Stimulated activated CD8-positive, alpha-beta memory T cell treated with anti-CD3 and anti-CD28 coated beads, Interleukin-12 subunit alpha, Interleukin-12 subunit beta, amount 100 ng/mL, for 24 hours (primary cell): Measurements from ENCODE around the gene PGS1.

Experiments
- DNase-seq: peaks from one replicate; pipeline ENCODE4 v3.0.0-alpha.2; 2020; ENCODE audit errors: extremely low read depth

Gene PGS1

DNA sequence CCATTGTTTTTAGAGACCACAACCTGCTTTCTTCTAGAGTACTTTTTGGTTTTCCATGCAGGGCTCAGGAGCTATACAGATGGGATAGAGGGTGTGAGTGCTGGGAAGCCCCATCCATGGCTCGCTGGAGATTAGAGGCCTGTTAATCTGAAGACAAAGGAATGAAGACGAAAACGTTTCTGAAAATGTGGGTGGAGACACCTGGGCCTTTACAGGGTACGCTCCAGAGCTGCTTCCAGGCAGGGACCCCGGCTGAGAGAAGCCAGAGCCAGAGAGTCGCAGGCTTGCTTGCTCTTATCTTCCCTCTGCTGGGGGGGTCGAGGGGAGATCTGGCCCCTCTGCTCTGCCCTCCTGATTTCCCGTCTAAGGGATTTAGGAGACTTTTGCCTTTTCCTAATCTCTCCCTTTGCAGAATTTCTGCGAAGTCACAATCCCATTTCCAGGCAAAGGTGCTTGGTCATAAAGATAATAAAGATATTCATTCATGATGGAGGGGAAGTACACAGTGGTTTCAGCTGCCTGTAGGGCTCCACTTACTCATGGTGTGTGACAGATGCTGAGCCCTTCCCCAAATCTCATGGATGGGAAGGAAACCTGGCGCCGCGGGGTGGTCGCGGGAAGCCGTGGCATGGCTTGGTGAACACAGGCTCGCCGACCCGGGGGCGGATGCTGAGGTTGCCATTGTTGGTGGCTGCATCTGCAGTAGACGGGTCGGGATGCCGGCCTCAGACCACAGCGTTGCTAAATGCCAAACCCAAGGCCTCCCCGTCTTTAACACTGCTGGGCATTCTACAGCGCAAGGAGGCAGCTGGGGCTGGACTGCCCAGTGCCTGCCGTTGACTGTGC lies 13.8 kb upstream of the PGS1 start:
- DNase-seq: no peak

DNA sequence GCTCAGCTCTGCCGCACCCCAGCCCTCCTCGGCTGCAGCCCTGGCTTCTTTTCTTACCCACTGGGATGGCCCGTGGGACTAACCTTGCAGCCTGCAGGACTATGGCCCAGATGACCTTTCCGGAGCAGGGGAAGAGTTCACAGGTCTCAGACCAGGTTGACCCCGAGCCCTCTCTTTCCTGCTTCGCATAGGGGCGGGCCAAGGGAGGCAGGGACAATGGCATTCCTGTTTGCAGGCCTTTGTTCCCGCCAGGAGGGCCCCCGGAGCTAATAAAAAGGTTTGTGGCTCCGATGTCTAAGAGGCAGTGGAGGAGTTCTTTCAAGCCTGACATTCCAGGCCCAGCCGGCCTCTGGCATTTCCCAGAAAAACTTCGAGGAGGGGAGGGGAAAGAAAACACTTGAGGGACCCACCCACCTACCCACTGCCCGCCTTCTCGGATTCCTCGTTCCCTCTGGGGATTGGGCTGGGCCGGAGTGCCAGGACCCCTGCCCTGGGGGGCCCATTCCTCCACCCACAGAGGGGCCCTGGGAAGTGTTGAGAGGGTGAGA lies 12.8 kb upstream of the PGS1 start:
- no peak for DNase-seq

DNA sequence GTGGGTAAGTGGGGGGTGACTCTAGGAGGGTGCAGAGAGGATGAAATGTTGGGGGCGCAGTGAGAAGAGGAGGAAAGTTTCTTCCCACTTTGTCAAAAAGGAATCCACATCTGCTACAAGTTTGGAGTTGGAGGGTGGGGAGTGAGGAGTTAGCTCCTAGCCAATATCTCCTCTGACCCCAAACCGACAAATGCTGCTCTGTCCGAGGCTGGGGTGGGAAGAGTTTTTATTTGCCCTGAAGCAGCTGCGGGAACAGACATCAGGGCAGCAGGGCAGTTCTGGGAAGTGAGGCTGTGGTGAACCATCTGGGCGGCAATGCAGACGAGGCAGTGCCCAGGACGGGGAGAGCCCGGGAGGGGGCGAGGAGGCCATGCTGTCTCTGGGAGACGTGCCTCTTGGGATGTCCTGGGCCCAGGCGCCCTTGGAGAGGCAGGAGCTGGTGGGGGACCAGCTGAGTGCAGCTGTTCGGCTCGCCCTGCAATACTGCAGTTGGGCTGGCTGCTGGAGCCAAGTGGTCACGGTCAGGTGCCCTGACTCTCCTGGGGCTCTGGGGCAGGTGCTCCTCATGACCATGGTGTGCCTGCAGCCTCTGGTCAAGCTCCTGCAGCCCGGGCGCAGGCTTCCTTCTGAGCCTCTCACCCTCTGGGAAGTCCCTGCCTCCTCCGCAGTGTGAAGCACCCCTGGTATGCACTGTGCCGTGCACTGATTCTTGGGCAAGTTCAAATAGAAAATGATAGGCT lies 12.2 kb upstream of the PGS1 start:
- DNase-seq: no peak

DNA sequence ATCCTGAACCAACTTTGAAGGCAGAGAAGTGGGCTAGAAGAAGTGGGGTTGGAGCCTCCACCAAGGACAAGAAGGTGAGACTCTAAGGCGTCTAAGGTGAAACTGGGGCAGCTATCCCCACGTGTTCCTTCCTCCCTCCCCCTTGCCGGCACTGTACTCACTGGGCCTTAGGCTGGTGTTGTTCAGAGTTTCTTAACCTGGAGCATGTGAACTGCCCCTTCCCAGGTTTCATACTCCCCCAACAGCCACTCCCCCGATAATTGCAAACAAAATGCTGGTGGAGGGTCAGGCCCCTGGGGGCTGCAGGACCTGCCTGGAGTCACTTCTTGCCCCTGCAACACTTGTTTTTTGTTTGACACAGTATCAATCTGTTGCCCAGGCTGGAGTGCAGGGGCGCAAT lies 11.3 kb upstream of the PGS1 start:
- no peak for DNase-seq

DNA sequence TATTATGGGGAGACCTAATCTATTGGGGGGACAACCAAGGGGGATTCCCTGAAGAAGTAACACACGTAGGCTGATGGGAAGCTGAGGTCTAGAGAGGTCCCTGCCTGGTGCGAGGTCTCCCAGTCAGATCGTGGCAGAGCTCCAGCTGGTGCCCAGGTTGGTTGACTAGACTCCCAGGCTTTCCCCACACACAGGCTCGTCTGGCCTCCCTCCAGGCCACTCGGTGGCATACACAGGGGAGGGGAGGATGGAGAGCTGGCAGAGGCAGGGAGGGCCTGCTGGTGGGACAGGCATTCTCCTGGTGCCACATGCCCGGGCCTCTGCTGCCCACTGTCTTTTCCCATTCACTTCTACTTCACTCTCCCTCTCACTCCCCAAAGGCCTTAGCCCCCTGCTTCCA lies 10.1 kb upstream of the PGS1 start:
- DNase-seq: no peak

DNA sequence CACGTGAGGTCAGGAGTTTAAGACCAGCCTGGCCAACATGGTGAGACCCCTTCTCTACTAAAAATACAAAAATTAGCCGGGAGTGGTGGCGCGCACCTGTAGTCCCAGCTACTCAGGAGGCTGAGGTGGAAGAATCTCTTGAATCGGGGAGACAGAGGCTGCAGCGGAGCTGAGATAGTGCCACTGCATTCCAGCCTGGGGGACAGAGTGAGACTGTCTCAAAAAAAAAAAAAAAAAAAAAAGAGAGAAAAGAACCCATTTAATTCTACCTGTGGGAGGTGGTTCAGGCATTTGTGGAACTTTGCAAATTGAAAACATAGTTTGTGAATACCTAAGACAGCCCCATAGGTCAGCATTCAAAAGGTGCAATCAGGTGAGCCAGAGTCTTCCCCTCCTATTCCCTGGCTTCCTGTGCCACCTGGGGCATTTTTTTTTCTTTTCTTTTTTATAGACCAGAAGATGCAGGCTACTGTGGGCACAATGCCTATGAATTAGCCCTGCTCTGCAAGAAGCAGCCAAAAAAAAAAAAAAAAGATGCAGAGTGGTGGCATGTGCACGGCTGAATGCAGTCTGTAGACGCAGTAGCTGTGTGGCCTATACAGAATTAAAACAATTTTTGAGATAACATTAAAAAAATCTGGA lies 9.5 kb upstream of the PGS1 start:
- no peak for DNase-seq

DNA sequence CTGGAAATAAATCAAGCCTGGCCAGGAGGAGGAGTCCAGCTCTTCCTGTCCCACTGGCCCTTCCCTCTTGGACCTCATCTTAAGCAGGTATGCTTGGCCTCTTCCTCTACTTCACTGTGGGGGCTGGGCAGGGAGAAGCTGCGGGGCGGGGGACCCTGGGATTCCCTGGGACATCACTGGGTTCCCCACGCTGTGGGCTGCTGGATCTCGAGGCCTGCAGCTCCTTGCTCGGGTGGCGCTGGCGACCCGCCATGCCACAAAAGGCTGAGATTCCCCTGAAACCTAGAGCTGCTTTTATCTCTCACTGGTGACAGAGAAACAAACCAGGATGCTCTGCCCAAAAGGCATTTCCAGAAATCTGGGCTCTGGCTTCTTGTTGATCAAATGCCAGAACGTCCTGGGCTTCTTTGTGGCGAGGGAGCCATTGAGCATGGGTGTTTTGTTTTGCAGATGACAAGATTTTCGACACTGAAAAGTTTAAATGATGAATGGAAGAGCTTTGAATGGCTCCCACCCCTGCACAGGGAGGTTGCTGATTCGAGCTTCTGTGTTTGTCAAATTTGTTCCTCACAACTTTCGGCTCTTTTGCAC lies 8.6 kb upstream of the PGS1 start:
- DNase-seq: no peak

DNA sequence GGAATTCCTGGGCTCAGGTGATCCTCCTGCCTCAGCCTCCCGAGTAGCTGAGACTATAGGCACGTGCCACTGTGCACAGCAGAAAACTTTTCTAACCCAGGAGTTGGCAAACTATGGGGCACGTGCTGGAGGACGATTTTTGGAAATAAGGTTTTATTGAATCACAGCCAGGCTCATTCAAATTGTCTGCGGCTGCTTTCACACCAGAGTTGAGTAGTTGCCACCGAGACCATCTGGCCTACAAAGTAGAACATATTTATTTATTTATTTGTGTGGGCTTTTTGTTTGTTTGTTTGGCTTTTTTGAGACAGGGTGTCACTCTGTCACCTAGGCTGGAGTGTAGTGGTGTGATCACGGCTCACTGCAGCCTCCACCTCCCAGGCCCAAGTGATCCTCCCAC lies 7.4 kb upstream of the PGS1 start:
- no peak for DNase-seq

DNA sequence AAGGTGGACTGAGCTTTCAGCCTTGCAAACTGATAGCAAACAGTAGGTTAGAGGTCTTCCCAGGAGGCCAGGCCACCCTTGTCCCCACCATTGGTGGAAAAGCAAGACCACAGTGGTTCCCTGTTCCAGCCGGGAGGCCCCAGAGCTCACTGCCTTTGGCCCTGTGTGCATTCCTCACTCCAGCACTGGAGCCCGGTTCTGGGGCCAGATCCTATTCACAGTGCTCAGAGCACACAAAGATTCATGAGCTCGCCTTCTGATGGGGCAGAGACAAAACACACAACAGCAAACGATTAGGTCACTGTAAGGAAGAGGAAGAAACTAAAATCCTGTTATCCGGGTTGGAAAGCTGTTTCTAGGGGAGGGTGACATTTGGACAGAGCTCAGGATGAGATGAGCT lies 5.6 kb upstream of the PGS1 start:
- DNase-seq: no peak

DNA sequence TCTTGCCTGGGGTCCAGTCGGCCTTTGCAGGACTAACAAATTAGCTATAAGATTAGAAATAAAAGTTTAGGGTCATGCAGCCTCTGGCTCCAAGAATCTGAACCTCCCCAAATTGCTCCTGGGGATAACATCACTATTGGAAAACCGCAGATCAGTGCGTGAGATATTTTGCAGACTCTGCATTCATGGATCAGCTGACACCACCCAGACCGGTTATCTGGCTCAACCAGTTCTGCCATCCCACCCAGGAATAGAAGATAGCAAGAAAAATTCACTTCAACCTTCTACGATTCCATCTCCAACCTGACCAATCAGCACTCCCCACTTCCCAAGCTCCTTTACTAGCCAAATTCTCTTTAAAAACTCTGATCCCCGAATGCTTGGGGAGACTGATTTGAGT lies 4.3 kb upstream of the PGS1 start:
- no peak for DNase-seq

DNA sequence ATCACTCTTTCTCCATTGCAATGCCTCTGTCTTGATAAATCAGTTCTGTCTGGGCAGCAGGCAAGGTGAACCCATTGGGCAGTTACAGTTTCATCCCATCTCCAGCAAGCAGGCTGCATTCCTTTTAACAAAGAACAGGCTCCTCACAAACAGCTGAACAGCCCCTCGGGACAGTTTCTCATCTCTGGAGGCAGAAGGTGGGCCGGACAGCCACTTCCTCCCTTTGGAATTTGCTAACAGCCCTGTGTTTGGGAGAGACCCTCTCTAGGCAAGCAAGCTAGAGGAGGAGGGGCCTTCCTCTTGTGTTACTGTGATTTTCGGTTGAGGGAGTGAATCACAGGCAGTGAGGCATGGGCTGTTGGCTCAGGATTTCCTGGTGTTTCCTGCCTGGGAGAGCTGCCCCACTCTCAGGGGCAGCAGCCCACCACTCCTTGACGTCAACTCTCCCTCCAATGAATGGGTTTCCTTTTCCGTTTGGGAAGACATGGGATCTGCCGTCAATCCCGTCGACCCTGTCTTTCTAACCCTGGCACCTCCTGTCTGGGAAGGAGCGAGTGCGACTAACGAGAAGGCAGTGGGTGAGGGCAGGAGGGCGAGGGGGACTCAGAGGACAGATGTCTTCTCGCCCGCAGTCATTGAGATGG lies 3.7 kb upstream of the PGS1 start:
- DNase-seq: no peak

DNA sequence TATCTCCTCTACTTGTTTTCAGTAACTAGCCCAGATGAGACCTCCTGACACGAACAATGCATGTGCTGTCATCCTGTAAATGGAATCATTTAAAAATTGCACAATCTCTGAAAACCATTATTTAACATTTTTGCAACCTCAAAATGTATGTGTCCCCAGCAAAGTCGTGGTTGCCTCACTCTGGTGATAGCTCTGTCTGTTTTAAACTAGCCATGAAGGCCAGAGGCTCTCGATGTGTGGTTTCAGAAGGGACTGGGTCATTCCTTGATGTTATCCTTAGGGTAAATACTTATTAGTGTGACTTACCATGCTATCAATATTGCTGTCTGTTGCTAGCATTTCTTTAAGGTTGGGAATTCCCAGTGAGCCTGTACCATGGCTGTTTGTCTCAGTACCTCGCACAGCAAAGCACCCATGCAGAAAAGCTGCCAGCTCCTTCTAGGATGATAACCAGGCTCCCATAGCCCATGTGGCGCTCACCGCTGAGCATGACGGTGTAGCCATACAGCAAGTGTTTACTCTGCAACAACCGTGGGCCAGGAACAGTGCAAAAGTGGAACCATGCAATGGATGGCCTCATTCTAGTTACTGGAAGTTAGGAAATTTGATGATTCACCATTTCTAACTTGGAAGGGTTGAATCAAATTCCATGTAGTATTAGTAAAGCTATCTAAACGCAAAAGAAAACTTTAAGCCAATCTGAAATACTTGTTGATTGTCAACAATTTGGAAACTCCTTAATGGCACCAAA lies 2.9 kb upstream of the PGS1 start:
- no peak for DNase-seq

DNA sequence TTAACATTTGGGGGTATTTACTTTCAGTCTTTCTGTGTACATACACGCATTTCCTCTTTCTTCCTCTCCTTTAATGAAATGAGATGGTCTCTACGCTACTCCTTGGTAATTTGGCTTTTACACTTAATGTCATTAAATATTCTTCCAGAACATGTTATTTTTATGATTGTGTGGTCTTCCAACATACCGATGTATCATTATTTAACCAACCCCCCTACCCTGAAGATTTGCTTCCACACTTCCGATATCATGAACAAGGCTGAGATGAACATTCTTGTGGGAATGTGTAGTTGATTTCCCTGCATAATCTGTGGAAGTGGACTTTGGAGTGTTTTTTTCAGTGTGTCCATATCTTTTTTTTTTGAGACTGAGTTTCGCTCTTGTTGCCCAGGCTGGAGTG lies 2.3 kb upstream of the PGS1 start:
- no peak for DNase-seq

DNA sequence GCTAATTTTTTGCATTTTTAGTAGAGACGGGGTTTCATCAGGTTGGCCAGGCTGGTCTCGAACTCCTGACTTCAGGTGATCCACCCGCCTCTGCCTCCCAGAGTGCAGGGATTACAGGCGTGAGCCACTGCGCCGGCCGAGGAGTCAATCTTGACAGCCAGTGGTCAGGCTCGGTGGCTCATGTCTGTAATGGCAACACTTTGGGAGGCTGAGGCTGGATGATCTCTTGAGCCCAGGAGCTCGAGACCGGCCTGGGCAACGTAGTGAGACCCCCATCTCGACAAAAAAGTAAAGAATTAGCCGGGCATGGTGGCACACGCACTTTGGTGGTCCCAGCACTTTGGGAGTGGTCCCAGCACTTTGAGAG lies 608 bp upstream of the PGS1 start:
- DNase-seq: no peak

DNA sequence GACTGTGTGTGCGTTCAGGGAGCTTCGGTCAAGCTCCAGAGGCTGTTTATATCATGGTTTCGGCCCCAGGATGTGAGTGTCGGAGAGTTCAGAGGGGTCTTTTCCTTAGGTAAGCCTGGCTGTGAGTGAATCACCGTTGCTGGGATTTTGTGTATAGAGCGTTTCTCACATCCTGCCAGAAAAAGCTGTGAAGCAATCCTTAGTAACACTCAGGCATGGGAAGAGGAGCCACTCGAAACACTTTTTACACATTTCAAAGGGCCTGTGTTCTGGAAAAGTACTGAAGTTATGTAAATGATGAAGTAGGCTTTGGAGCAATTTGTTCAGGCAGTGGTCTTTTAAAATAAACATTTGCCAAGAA lies 662 bp downstream of the PGS1 start:
- DNase-seq: no peak

DNA sequence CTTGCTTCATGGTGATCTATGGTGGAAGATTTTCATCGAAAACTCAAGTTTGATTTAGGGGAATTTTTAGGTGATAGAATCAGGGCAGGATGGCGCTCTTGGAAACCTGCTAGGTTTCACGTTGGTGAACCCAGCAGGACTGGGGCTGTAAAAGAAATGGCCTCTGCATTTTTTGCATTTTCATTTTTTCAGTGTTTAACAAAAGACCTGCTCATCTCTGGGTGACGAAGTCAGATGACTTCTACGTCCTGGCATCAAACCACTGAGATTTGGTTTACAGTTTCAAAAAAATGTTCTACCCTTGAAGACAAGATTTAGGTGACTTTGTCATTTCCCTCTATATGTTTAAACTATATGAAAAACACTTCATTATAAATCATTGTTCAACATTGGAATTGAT lies 1.9 kb downstream of the PGS1 start:
- no peak for DNase-seq

DNA sequence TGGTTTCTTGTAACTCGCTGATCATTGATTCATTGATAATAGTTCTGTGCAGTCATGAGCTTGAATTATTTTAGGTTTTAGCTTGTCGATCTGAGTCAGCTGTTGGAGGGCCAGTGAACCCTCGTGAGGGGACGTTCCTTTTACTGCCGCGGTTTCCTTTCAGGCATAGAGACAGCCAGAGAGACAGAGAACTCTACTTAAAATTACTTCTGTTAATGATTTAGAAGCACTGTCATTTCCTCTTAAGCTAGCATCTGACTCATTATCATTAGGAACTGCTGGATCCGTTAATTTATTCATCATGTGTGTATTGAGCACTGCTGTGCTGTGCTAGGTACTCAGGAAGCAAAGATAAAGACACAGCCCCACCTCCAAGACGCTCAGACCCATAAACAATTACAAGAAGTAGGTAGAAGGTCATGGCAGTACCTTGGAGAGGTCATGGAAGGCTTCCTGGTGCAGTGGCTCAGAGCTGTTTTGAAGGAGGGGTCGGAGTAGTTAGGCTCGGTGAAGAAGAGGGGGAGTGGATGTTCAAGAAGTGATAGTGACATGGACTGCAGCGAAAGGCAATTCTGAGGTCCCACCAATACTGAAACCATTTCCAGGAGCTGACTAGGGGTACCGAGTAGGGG lies 3.3 kb downstream of the PGS1 start:
- no peak for DNase-seq

DNA sequence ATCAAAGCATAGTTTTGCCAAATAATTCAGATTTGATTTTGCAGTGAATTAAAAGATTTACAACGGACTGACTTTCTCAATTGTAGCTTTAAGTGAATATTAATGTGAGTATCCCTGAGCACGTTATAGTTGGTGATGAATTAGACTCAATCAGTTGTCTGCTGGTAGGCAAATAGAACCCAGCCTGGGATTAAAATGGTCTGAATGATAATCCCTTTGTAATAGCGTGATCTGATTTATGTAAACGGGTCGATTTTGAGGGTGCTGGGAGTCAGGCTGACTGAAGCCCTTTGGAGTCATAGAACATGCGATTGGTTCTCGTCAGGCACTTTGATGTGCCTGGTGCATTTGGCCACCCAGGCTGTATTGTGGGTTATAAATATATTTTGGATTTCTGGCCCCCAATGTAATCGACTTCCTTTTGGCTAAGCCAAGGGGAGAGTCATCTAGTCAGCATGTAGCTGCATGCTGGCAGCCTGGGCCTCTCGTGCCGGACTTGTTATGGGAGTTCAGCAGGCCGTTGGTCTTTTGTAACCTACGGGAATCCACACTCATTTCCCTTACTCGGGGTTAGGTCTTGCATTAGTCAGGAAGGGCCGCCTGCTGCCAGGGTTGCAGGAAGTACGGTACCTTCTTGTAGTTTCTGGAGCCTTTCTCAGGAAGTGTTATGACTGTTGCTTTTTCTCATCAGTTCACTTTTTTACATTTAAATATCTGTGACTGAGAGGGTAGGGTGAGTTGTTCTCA lies 5.4 kb downstream of the PGS1 start:
- DNase-seq: peak; percentile 37

DNA sequence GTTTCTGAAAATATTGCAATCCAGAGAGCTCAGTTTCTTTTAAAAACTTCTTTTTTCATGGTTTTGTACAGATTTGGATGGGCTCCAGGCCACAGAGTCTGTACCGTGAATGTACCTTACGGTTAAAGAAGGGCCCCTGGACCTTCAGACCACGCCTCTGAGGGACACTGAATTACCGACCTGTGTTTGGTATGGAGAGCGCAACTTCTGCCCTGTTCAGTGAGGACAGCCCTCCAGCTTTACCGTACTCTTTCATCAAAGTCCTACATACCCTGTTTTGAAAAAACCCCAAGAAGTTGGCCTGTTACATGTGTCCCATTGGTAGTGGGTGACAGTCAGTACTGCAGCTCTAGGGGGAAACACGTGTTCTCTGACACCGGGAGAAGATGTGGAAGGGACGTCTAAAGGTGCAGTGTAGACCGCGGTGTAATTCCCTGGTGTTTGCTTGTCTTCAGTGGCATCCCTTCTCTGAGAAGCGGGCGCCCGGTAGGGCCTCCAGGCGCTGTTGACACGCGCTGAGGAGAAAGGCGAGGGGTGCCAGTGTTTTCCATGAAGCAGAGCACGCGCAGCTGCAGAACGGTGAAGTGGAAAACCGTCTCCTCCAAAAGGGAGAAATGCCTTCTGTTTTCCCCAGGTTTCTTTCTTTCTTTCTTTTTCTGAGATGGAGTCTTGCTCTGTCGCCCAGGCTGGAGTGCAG lies 6.2 kb downstream of the PGS1 start:
- no peak for DNase-seq
